HG02623 (cell line): ENCODE measurements around the gene RAB26.

Experiments
- ATAC-seq: cut with Tn5 transposase; IDR thresholded peaks from one replicate; pipeline ENCODE4 v1.9.1; 2021; ENCODE audit warnings: moderate library complexity; ENCODE audit not compliant: unreplicated experiment

The RAB26 gene

DNA sequence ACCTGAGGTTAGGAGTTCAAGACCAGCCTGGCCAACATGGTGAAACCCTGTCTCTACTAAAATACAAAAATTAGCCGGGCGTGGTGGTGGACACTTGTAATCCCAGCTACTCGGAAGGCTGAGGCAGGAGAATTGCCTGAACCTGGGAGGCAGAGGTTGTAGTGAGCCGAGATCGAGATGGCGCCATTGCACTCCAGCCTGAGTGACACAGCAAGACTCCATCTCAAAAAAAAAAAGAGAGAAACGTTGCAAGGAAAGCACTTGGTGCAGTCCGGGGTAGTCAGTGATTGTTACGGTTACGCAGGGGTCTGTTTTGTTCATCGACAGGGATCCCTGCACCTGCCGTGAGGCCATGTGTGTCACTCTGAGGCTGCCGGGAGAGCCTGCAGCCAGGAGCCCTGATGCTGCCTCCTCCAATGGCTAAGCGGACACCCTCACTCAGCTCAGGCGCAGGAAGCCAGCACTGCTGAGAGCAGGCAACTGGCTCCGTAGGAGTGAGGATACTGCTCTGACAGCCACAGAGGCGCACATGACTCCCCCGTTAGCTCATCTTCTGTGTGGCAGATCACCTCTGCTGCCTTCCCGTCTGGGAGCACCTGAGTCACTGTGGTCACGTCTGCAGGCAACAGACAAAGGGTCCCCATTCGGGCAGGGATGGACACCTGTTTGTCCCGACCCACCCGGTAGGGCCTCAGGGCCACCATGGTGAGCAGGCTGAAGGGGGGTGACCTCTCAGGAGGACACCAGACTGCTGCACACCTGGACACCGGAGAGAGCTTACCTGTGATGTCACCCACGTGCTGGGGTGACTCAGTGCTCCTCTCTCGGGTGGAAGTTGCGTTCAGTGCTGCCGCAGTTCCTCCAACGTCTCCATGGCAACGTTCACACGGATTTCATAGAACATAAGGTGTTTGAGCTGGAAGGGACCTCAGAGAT lies 5.2 kb upstream of the RAB26 start:
- no peak for ATAC-seq

- ATAC-seq = no peak
These were observed 4.4 kb upstream of the RAB26 start for GRCh38 chr16:2143878-2144485.

DNA sequence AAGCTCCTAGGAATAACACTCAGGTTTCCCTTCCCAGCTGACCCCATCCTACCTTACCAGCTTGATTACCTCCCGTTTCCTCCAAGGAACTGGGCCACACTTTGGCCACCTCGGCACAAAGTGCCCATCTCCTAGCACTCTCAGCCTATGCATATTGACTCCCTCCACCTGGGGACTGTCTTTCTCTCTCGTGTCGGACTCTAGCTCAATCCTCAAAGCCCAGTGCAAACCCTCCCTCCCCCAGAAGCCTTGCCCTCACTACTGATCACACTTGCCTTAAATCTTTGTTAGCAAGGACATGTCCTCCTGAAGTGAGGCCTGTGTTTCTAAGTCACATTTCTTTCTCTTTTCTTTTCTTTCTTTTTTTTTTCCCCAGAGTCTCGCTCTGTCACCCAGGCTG lies 2.6 kb upstream of the RAB26 start:
- no peak for ATAC-seq

DNA sequence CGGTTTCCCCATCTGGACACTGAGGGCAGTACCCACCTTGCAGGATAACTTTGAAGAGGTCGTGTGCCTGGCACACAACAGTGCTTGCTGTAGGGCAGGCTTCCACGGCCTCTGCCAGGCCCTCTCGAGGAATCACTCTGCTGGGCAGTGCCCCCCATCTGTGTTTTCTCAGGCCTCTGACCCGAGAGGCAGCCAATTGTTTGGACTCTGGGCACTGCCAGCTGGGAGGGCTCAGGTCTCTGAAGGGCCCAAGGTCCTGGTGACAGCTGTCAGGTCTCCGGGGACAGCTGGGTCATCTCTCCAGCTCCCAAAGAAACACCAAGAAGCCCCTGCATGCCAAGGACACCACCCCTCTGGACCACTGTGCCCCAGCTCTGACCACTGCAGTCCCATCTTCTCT lies 1.0 kb upstream of the RAB26 start:
- ATAC-seq = no peak

DNA sequence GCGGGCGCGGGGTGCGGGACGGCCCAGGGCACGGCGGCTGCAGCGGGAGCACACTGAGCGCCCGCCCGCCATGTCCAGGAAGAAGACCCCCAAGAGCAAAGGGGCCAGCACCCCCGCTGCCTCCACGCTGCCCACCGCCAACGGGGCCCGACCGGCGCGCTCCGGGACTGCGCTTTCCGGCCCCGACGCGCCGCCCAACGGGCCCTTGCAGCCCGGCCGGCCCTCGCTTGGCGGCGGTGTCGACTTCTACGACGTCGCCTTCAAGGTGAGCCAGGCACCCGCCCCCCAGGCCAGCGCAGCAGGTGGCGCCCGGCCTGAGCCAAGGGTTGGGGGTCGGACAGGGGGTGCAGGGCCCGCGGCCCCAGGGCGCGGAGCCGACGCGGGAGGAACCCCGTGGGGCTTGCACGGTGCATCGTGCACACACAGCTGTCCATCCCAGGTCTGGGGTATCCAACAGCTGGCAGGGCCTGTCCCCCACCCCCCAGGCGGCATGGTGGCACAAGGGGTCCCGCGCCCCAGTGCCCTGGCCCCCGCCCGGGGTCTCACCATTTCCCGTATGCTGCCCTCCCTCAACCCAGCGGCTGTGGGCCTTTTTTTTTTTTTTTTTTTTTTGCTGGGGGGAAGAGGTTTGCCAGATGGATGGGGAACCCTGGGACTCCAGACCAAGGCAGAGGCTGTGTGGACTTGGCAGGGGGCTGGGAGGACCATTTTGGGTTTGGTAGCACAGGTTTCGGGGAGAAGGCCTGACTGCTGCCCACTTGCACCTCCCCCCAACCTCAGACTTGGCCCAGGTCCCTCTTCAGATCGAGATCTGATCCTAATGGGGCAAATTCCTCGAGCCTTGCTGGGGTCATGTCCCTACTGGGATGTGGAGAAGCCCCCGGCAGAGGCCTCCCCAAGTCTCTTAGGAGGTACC lies 547 bp downstream of the RAB26 start:
- no peak for ATAC-seq

DNA sequence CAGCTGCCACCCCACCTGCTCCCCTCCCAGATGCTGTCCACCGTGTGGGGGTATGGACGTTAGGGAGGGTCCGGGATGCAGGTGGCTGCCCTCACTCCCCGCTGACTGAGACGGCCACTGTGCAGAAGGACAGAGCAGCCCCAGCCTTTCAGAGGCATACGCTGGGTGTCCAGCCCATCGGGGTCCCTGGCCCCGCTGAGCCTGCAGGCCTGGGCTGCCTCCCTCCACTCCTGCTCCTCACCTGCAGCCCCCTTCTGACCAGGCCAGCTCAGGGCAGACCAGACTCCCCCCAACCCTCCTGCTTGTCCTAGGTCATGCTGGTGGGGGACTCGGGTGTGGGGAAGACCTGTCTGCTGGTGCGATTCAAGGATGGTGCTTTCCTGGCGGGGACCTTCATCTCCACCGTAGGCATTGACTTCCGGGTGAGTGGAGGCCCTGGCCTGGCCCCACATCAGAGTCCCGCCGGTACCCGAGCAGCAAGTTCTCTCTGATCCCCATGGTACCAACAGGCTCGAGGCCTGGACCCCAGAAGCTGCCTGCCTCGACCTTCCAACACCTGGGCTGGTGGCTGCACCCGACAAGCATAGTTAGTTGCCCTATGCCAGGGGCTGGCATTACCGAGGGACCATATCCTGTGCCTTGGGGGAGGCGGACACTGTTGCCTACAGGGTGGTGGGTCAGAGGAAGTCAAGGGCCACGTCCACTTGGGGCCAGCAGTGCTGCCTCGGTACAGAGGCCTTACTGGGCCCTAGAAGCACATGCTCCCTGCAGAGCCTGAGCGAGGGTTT lies 1.4 kb downstream of the RAB26 start:
- no peak for ATAC-seq

DNA sequence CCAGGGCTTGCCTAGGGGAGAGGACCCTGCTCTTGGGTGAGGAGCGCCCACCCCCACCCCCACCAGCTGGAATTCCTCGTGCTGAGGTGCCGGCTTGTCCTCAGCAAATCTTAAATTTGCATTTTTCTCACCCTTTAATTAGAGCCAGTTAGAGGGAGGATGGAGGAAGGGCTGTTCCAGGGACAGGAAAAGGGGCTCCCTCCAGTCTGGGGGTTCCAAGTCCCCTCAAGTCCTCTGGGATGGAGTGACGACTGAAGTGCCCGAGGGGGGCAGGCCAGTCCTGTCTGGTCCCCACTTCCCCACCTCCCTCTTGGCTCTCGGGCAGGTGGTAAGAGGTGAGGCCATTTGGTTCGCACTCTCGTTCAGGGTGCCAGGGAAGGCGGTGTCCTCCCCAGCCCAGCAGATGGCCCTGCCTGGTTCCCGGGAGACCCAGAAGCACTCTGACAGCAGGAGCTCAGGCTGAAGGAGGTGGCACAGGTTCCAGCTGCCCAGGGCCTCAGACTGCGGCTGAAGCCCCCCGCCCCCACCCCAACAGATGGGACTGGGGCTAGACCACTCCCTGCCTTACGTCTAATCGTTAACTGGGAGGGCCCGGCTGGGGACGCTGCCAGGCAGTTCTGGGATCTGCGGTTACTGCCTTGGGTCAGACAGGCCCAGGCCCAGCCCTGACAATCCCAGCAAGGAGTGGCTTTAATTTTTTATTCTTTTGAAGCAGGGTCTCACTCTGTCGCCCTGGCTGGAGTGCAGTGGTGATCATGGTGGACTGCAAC lies 2.2 kb downstream of the RAB26 start:
- no peak for ATAC-seq

GRCh38 chr16:2151188-2152091 lies 3.0 kb downstream of the RAB26 start:
- no peak for ATAC-seq

DNA sequence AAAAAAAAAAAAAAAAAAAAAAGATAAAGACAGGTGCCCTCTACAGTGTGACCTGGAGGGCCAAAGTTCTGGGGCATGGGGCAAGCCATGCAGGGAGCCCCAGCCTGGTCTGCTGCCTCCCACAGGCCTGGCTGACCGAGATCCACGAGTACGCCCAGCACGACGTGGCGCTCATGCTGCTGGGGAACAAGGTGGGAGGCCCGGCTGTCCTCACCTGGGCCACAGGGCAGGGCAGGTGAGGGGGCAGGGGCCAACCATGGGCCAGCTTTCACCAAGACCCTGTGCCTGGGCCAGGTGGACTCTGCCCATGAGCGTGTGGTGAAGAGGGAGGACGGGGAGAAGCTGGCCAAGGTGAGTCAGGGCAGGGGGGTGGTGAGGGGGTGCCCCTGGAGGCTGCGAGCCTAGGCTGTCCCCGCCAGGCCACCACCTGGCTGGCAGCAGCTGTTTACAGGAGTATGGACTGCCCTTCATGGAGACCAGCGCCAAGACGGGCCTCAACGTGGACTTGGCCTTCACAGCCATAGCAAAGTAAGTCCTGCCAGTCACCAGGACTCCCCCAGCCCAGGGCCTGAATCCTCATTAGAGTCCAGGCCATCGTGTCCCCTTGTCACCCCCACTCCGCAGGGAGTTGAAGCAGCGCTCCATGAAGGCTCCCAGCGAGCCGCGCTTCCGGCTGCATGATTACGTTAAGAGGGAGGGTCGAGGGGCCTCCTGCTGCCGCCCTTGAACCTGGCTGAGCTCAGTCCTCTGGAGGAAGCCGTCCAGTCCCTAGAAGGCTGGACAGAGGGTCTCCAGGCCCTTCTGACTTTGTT lies 4.5 kb downstream of the RAB26 start:
- ATAC-seq = no peak

DNA sequence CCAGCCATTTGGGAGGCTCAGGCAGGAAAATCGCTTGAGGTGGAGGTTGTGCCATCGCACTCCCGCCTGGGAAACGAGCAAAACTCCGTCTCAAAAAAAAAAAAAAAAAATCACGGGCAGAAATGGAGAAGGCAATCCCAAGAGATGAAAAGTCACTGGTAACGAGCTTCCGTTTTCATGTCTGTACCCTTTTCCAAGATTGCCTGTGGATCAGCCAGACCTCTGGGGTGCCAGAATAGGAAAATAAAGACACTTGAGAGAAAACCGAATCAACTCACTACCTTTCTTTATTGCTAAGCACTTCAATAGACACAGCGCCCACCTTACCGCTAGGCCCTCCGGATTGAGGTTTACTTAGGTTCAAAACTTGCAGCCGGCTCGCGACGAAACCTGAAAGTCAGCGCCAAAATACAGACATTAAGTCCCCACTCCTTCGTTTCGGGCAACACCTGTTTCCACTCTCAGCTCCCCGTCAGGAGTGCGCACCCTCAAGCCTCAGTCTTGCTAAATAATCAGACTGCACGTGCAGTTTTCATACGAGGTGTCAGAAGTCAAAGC lies 6.2 kb downstream of the RAB26 start:
- no peak for ATAC-seq

DNA sequence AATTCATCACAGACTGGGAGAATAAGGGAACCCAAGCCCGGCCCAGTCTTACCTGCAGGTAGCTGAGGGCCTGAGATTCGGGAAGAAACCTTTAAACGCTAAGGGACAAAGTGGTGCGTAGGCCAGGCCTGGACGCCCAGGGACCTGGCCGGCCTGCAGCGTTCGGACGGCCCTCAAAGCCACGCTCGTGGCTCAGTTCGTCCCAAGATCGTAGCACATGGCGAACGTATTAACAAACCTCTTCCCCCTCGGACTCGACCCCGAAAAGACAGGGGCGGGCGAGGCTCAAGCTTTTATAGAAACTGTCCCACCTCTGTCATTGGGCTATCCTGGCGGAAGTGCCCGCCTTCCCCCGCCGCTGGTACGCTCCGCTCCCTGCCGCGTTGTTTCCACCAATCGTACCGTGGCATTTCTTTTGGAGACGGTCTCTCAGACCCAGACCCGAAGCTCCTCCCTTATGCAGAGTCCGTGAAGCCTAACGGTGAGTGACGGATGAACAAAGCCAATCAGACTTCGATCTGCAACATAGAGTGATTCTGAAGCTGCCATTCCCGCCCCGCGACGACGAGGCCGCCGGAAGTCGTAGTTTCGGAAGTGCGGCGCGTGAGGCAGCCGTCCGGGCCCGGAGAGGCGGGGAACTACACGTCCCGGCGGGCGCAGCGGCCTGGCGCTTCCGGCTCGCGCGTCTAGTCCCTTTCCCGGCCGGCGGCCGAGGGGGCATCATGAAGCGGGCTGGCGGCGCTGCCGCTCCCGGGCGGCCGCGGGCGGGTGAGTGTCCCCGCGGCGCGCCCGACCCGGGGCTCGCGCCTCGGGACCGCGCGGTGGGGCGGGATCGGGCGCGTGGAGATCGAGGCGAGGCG lies 6.9 kb downstream of the RAB26 start, which contains the start of gene TRAF7:
TSS of gene TRAF7 (plus strand) at position 692 of the 860 bp plus-strand sequence. CDS start 8,139 bp downstream, outside the sequence.
- ATAC-seq = peak; percentile 82

DNA sequence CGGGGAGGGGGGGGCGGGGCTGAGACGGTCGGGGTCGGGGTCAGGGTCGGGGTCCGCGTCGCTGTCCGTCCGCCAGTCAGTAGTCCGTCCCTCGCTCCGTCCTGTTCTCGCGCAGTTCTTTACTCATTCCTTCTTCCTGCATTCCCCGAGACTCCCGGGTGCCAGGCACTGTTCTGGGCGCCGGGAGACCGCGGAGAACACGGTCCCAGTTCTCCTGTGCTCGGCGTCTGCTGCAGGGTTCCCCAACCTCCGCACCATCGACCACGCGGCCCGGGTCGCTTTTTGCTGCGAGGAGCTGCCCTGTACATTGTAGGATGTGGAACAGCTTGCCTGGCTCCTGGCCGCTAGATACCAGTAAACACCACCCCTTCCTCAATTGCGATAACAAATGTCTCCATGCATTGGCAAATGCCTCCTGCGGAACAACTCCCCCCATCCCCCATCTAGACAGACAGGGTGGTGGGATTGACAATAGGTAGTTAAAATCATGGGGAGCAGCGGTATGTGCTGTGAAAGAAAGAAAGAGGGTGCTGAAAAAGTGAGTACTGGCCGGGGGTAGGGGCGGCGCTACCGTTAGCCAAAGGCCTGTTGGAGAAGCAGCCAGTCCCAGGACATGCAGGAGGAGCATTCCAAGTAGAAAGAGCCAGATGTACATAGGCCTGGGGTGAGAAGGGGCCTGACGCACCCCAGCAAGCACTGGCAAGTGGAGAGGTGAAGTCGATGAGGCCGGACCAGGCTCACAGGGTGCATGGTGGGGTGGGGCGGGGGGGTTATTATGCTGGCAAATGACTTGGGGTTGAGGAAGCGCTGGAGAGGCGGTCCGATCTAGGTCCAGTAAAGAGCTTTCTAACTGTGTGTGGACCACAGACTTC lies 7.8 kb downstream of the RAB26 start:
- ATAC-seq = no peak

GRCh38 chr16:2156849-2157224 lies 8.4 kb downstream of the RAB26 start:
- ATAC-seq = no peak

GRCh38 chr16:2157480-2158261 lies 9.2 kb downstream of the RAB26 start:
- ATAC-seq = no peak

DNA sequence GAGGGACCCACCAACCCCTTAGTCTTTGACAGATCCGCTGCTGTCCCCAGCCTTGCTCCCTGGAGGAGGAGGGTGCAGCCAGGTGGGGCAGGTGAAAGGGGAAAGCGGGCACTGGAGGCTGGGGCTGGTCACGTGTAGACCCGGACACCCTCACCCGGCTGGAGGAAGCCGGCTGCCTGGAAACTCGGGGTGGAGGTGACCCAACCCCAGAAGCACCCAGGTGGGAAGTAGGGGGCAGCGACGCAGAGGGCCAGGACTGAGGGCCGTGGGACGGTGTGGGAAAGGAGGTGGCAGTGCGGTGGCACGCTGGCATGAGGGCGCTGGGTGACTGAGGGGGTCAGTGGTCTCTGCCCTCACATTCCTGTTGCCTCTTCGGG lies 9.8 kb downstream of the RAB26 start:
- no peak for ATAC-seq
